ENCODE results near the gene ENSA. TPM values are rescaled to one million over a fixed set of nuclear protein-coding genes. Genes with fewer than 3 reads are reported as not detected.

ENSA gene
- total and polyA plus RNA-seq, 2 donors (not counting 3 experiments of a cell fraction or from before 2014, with no cell fraction given), result 32.4 to 155 TPM

DNA sequence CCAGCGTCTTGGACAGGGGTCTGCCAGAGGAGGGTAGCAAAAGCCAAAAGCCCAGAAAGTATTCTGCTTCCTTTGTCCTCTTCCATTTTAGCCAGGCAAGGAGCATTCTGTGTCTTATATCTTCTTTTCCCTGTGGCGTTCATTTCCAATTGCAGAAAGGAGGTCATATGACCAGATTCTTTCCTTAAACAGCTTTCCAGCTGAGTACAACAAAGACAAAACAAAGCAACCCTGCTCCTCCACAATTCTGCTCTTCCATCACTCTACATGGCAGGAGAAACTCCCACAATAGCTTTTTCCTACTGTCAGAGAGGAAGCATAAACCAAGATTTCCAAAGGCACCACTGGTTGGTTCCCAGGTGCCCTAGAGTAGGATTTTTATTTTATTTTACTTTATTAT is 19.7 kb downstream of the ENSA start:
- TF ChIP-seq, protein P1, sequence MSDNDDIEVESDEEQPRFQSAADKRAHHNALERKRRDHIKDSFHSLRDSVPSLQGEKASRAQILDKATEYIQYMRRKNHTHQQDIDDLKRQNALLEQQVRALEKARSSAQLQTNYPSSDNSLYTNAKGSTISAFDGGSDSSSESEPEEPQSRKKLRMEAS (IDR thresholded peaks at IDR 0.05; ENCODE audit: insufficient read depth, insufficient read length), result no peak
- TF ChIP-seq EZH2 (IDR thresholded peaks at IDR 0.05; ENCODE audit: borderline replicate concordance, low read depth, low read length, severe bottlenecking) (no peak), GATA2 (IDR thresholded peaks at IDR 0.05; ENCODE audit: insufficient read depth, insufficient read length, low read depth, low read length) (no peak), JUN (IDR thresholded peaks at IDR 0.05; ENCODE audit: borderline replicate concordance, insufficient read depth, insufficient read length, low read depth) (no peak), POLR2AphosphoS5 (IDR thresholded peaks at IDR 0.05; ENCODE audit: insufficient read depth, low read depth, low read length) (no peak)
- TF ChIP-seq, protein P2, sequence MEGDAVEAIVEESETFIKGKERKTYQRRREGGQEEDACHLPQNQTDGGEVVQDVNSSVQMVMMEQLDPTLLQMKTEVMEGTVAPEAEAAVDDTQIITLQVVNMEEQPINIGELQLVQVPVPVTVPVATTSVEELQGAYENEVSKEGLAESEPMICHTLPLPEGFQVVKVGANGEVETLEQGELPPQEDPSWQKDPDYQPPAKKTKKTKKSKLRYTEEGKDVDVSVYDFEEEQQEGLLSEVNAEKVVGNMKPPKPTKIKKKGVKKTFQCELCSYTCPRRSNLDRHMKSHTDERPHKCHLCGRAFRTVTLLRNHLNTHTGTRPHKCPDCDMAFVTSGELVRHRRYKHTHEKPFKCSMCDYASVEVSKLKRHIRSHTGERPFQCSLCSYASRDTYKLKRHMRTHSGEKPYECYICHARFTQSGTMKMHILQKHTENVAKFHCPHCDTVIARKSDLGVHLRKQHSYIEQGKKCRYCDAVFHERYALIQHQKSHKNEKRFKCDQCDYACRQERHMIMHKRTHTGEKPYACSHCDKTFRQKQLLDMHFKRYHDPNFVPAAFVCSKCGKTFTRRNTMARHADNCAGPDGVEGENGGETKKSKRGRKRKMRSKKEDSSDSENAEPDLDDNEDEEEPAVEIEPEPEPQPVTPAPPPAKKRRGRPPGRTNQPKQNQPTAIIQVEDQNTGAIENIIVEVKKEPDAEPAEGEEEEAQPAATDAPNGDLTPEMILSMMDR (IDR thresholded peaks at IDR 0.05; ENCODE audit: extremely low read depth in 1 of 2, insufficient read depth in 1 of 2, low read depth in 1 of 2, low read length in 2 of 2), result no peak
- dilution Hi-C loops (cut with MboI; ENCODE audit: extremely low pct_ligation_motif_present, low sequenced_read_pairs), result no loop called here
- H3K9ac ChIP-seq (replicated peaks; ENCODE audit: extremely low read depth, insufficient read depth, low read length), result no peak overlapping the region

More for the DNA sequence above, 19.7 kb downstream of the ENSA start:
- CTCF ChIA-PET, result interaction anchor here (1.4 to 1.7 kb wide), 3 partner anchors 11 to 49 kb away, joined by 5 to 6 read pairs (median 5); partner anchors contain the start of gene MCL1
- no peaks in the 10 kb centered on the region for H3K9me3 ChIP-seq (replicated peaks; ENCODE audit: control insufficient read depth, insufficient read depth, low read length)
- no peaks in the 10 kb centered on the region for H3K27me3 ChIP-seq (ENCODE audit: control insufficient read depth in 2 of 2, insufficient read depth in 2 of 2, low read length in 2 of 2)
- DNase-seq (ENCODE audit: low read depth, low spot score) (peak; percentile 59), FAIRE-seq (no peak)
- no TSS peak for BruUV-seq (replicated peaks)
- POLR2A ChIA-PET, result interaction anchor here (1.7 kb wide), 1 partner anchor 31 kb away, joined by 12 read pairs; the partner anchor contains the start of gene MCL1
- H2AFZ ChIP-seq (ENCODE audit: low read depth, low read length), result no peak overlapping the region
- H3K27ac ChIP-seq (ENCODE audit: insufficient read depth, low read depth, low read length), result peak overlapping the region; percentile 100
- H4K20me1 ChIP-seq (replicated peaks; ENCODE audit: control insufficient read depth, extremely low read depth, insufficient read depth, low read length), result no peaks in the 10 kb centered on the region
- peaks cover 8% of the 10 kb centered on the region for H3K79me2 ChIP-seq (ENCODE audit: control insufficient read depth, insufficient read depth, low read length)
- peaks cover 41% of the 10 kb centered on the region for H3K4me1 ChIP-seq (ENCODE audit: control insufficient read depth, extremely low read depth, insufficient read depth, low read length)
- H3K4me3 ChIP-seq (replicated peaks in 1 of 3; ENCODE audit: insufficient read depth in 1 of 3, low read depth in 1 of 3, low read length in 3 of 3), result no peak overlapping the region
- H3K4me2 ChIP-seq (ENCODE audit: insufficient read depth, low read length), result no peak overlapping the region
- H3K36me3 ChIP-seq (ENCODE audit: control insufficient read depth in 2 of 2, extremely low read depth in 1 of 2, insufficient read depth in 2 of 2, low read length in 2 of 2), result no peaks in the 10 kb centered on the region
- no peaks in the 10 kb centered on the region for H3K9me1 ChIP-seq (replicated peaks; ENCODE audit: control insufficient read depth, extremely low read depth, insufficient read depth, low read length)
- intact Hi-C loops (cut with micrococcal nuclease), result loop anchor here (2.0 kb wide), 1 partner anchor 19 kb away; the partner anchor contains the start of gene ENSA
